ENCODE data around the gene CORO2B. TPM values are rescaled to one million over a fixed set of nuclear protein-coding genes. Genes with fewer than 3 reads are reported as not detected.

The CORO2B gene
- total RNA-seq, 4 donors from 2014 or later, result 3.1 to 9.6 (median 8.6) TPM

DNA sequence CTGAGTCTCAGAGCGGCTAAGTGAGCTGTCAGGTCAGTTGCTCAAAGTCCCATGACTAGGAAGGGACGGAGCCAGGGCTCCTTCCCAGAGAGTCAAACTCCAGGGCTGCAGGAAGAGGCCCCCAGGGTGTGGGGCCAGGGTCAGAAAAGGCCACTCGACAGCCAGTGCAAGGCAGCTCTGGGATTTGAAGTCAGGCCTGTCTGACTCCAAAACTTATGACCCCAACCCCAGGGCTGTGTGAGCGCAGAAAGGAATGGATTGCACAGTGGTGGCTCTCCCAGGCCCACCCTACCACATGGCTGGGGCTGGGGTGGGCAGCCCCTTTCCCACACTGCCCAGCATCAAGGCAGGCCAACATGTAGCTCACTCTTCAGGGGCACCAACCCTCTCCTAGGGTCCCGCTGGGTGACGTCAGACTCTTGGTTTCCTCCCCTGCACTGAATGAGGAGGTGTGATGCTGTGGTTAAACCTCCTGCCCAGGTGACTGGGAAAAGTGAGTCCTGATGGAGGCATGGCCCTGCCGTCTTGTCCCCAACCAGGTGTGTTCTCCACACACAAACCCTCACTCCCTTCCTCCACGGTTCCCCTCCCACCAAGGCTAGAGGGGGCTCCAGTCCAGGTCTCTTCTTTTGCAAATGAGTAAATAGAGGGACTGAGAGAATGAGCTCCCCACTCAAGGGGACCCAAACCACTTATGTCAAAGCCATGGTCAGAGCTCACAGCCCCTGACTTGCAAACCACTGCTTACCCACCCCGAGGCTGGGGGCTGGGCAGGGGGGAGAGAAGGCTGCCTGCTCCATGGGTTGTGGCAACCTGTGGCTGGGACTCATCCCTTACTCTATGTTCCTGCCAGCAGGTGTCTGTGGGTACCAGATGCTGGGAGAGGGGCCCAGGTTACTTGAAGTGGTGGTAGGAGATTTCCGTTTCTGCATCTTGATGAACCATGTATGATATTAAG lies 23.8 kb upstream of the CORO2B start:
- WGBS, 2 donors, result 78 to 81% methylated on average over 7 to 8 of the region's 10 CpGs
- Histone ChIP-seq H3K27ac (no peak overlapping the region), H3K27me3 (no peaks in the 10 kb centered on the region), H3K9me3 (no peaks in the 10 kb centered on the region), H3K4me1 (peaks cover 3 to 4% of the 10 kb centered on the region in 2 donors), H3K36me3 (no peaks in the 10 kb centered on the region), H3K4me3 (replicated peaks in 1 of 3) (no peak overlapping the region)
- no peak for DNase-seq
- intact Hi-C loops (cut with DNase I), result loop anchor here (2.0 to 5.0 kb wide), 4 partner anchors 97 to 322 kb away; no protein-coding TSS in a partner anchor
- TF ChIP-seq, protein P1, sequence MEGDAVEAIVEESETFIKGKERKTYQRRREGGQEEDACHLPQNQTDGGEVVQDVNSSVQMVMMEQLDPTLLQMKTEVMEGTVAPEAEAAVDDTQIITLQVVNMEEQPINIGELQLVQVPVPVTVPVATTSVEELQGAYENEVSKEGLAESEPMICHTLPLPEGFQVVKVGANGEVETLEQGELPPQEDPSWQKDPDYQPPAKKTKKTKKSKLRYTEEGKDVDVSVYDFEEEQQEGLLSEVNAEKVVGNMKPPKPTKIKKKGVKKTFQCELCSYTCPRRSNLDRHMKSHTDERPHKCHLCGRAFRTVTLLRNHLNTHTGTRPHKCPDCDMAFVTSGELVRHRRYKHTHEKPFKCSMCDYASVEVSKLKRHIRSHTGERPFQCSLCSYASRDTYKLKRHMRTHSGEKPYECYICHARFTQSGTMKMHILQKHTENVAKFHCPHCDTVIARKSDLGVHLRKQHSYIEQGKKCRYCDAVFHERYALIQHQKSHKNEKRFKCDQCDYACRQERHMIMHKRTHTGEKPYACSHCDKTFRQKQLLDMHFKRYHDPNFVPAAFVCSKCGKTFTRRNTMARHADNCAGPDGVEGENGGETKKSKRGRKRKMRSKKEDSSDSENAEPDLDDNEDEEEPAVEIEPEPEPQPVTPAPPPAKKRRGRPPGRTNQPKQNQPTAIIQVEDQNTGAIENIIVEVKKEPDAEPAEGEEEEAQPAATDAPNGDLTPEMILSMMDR (IDR thresholded peaks at IDR 0.05), result no peak
- no peak for TF ChIP-seq POLR2A (IDR thresholded peaks at IDR 0.05)

DNA sequence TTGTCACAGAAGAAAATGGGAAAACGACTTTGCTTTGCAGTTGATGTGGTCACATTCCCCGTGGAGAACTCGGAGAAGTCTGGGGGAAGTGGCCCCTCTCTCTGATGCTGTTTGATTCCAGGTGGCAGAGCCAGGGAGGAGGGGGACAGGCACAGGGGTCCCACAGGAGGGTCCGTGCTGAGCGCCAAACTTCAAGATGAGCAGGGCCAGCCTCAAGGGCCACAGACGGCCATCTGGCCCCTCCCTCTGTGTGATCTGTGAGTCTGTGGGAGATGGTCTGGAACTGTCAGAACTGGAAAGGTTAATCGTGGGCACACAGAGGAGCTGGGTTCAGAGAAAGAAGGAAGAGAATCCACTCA lies 23.1 kb upstream of the CORO2B start:
- TF ChIP-seq POLR2A (IDR thresholded peaks at IDR 0.05), result no peak

DNA sequence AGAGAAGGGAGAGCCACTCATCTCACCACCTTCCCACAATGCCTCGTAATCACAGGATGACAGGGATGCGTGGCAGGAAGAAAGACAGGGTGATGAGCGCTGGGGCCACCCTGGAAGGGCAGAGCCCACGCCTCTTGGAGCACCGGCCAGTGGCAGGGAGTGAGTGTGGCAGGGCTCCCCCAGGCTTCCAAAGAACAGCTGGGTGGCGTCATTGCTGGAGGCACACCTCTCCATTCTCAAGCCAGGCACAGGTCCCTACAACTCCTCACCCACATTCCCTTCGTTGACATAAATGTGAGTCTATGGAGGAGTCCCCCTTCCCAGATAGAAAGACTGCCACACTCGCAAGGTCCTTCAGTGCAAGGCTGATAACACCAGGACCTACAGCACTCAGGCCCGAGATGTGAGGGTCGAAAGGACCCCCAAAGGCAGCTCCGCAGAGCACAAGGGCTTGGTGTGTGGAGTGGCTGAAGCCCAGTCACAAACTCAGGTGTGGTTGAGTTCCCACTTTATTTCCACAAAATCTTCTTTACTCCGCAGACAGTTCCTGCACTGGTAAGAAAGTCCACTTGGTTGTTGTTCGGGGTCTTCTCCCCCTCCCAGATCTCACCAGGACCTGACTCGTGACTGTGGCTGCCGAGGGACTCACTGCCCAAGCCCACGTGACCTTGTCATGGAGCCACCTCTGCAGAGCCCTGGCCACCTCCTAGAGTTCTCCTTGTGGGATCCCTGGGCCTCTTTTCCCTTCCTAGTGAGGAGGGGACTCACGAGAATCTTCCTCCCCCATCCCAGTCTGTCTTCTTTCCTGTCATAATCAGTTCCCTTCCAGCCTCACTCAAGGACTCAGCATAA lies 22.4 kb upstream of the CORO2B start:
- H3K27me3 ChIP-seq, result no peaks in the 10 kb centered on the region
- intact Hi-C loops (cut with DNase I), result loop anchor here (5.0 kb wide), 1 partner anchor 96 kb away; no protein-coding TSS in a partner anchor
- DNase-seq, result no peak
- no peak overlapping the region for H3K27ac ChIP-seq
- TF ChIP-seq, protein P1 (IDR thresholded peaks at IDR 0.05), result no peak
- TF ChIP-seq POLR2A (IDR thresholded peaks at IDR 0.05), result no peak
- H3K4me3 ChIP-seq (replicated peaks in 1 of 3), result no peak overlapping the region
- no peaks in the 10 kb centered on the region for H3K36me3 ChIP-seq
- H3K4me1 ChIP-seq, result peaks cover 4% of the 10 kb centered on the region in 2 donors
- WGBS, 2 donors, result 91 to 93% methylated on average over 17 of the region's 17 CpGs
- H3K9me3 ChIP-seq, result no peaks in the 10 kb centered on the region

More for the DNA sequence above, 23.1 kb upstream of the CORO2B start:
- H3K27me3 ChIP-seq, result no peaks in the 10 kb centered on the region
- no peak for DNase-seq
- no peaks in the 10 kb centered on the region for H3K9me3 ChIP-seq
- intact Hi-C loops (cut with DNase I), result loop anchor here (2.0 to 5.0 kb wide), 2 partner anchors 97 to 119 kb away; no protein-coding TSS in a partner anchor
- peaks cover 4% of the 10 kb centered on the region in 2 donors for H3K4me1 ChIP-seq
- no peaks in the 10 kb centered on the region for H3K36me3 ChIP-seq
- WGBS, 2 donors, result 79 to 91% methylated on average over 7 of the region's 7 CpGs
- H3K27ac ChIP-seq, result no peak overlapping the region
- no peak overlapping the region for H3K4me3 ChIP-seq (replicated peaks in 1 of 3)

DNA sequence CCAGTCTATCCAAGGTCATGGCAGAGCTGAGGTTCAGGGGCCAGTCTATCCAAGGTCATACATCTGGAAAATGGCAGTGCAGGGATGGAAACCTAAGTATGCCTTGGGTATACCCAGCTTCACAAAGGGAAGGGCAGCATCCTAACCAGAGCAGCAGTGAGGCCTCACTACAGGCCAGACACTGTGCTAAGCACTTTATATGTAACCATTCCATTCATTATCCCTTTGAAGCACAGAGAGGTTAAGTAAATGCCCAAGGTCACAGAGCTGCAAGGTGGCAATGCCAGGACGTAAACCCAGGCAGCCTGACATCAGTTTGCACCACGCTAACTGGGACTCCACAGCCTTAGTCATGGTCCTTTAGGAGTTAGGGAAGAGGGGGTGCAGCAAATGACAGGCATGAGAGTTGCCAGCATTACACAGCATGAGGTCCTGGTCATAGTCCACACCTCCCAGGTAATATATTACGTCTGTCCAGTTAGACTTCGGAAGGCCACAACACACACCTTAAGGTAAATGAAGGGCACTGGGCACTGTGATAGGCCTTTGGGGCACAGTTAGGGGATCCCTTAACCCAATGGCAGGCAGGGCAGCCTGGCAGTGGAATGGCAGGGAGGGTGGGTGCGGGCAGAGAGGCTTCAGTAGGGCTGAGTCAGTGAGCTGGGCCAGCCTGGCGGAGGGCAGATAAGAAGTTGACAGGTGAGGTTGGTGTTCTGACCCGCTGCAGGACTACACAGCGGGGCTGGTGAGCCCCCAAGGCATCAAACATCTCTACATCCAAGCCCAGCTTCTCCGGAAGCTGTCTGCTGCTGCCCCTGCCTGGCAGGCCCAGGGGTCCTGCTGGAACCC lies 21.1 kb upstream of the CORO2B start:
- 89 to 97% methylated on average over 7 to 9 of the region's 9 CpGs for WGBS, 2 donors
- Histone ChIP-seq H3K4me3 (replicated peaks in 1 of 3) (no peak overlapping the region), H3K36me3 (no peaks in the 10 kb centered on the region), H3K27ac (no peak overlapping the region), H3K4me1 (peaks cover 4% of the 10 kb centered on the region in 2 donors), H3K27me3 (no peaks in the 10 kb centered on the region), H3K9me3 (no peaks in the 10 kb centered on the region)
- no peak for DNase-seq
- TF ChIP-seq, protein P1 (IDR thresholded peaks at IDR 0.05), result no peak
- TF ChIP-seq POLR2A (IDR thresholded peaks at IDR 0.05), result no peak
- intact Hi-C loops (cut with DNase I), result loop anchor here (5.0 kb wide), 1 partner anchor 95 kb away; no protein-coding TSS in a partner anchor

Measured in thyroid gland (tissue), 4 donors.